Rectal smooth muscle tissue (tissue), 1 donor: ENCODE measurements around the gene FAM89A.
"Not testable (repeated sequence)": the region's sequence is repeated elsewhere in the genome, so short reads cannot be mapped to it uniquely, and the experiment has no call there.

ENCODE experiments used
- H3K27ac ChIP-seq: one replicate; pipeline ENCODE4 v1.7.0; 2013; ENCODE audit warnings: low read depth, low read length, inconsistent platforms
- H3K27me3 ChIP-seq: one replicate; pipeline ENCODE4 v1.7.0; 2013; ENCODE audit warnings: low read length; ENCODE audit not compliant: control insufficient read depth, insufficient read depth
- H3K36me3 ChIP-seq: one replicate; pipeline ENCODE4 v1.7.0; 2013; ENCODE audit warnings: low read length; ENCODE audit not compliant: control insufficient read depth, insufficient read depth
- H3K4me1 ChIP-seq: one replicate; pipeline ENCODE4 v1.7.0; 2013; ENCODE audit warnings: low read length; ENCODE audit not compliant: control insufficient read depth, insufficient read depth
- H3K4me3 ChIP-seq: one replicate; pipeline ENCODE4 v1.7.0; 2013; ENCODE audit warnings: low read length
- H3K9ac ChIP-seq: one replicate; pipeline ENCODE4 v1.7.0; 2013; ENCODE audit warnings: low read length

The FAM89A gene

DNA sequence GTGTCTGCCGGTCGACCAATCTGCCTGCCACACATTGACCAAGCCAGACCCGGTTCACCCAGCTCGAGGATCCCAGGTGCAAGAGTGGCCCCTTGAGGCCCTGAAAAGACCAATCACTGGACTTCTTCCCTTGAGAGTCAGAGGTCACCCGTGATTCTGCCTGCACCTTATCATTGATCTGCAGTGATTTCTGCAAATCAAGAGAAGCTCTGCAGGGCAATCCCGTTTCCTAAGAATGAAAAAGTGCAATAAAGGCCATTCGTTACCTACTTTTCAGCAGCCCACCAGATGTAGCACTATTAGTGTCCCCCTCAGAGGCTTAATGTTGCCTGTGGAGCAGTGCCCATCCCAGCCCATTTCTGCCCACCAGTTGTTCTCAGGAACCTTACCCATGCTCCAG lies 17.5 kb downstream of the FAM89A start:
- H3K4me3 ChIP-seq, H3K36me3 ChIP-seq, H3K9ac ChIP-seq, H3K4me1 ChIP-seq, H3K27ac ChIP-seq, H3K27me3 ChIP-seq: not testable (repeated sequence)

DNA sequence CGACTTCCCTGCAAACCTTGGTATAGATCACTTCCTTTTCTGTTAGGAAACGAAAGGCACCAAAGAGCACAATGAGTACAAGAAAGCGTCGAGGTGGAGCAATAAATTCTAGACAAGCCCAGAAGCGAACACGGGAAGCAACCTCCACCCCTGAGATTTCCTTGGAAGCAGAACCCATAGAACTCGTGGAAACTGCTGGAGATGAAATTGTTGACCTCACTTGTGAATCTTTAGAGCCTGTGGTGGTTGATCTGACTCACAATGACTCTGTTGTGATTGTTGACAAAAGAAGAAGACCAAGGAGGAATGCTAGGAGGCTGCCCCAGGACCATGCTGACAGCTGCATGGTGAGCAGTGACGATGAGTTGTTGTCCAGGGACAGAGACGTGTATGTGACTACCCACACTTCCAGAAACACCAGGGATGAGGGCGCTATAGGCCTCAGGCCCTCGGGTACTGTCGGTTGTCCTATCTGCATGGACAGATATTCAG lies 18.5 kb downstream of the FAM89A start:
- Histone ChIP-seq H3K4me3 (no peak overlapping the region), H3K4me1 (no peaks in the 10 kb centered on the region), H3K36me3 (no peaks in the 10 kb centered on the region)

DNA sequence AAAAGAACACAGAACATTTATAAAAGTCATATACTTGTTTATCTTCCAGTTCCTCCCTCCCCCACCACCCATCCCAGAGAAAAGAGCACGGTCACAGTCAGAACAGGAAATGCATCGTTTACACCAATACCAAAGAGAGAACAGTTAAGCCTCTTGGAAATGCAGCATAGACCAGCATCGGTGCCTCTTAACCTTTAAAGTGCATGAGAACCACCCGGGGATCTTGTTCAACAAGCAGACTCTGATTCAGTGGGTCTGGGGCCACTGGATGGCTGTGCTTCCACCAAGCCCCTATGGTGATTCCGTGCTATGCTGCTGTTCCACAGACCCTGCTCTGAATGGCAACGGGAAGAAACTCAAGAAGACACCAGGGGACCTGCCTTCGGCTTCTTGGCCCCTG lies 19.2 kb downstream of the FAM89A start:
- H3K36me3 ChIP-seq, result no peaks in the 10 kb centered on the region
- no peak overlapping the region for H3K27ac ChIP-seq
- no peak overlapping the region for H3K9ac ChIP-seq
- H3K4me1 ChIP-seq, result no peaks in the 10 kb centered on the region
- H3K27me3 ChIP-seq, result no peaks in the 10 kb centered on the region
- H3K4me3 ChIP-seq, result no peak overlapping the region

More for the DNA sequence above, 18.5 kb downstream of the FAM89A start:
- Histone ChIP-seq H3K27ac (no peak overlapping the region), H3K9ac (no peak overlapping the region), H3K27me3 (no peaks in the 10 kb centered on the region)

DNA sequence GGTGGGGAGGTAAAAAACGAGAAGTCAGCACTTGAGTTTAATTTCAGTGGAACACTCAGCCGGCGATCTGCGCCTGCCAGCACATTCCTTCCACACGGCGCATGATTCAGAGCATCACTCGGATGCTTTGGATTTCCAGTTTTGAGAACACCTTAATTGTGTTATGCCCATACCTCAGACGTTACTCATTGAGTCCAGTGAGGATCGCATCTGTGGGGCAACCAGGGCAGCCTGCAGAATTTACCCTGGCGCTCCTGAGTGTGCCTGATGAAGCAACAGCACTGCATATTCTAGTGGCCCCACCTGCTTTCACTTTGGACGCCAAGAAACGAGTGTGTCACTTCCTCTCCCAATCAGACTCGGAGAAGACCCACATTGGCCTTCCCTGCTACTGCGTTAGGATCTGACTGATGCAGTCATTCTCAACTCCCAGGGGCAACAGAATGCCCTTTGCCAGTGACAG lies 19.9 kb downstream of the FAM89A start:
- no peaks in the 10 kb centered on the region for H3K4me1 ChIP-seq
- no peak overlapping the region for H3K9ac ChIP-seq
- H3K36me3 ChIP-seq, result no peaks in the 10 kb centered on the region
- H3K27me3 ChIP-seq, result no peaks in the 10 kb centered on the region
- no peak overlapping the region for H3K4me3 ChIP-seq
- no peak overlapping the region for H3K27ac ChIP-seq

DNA sequence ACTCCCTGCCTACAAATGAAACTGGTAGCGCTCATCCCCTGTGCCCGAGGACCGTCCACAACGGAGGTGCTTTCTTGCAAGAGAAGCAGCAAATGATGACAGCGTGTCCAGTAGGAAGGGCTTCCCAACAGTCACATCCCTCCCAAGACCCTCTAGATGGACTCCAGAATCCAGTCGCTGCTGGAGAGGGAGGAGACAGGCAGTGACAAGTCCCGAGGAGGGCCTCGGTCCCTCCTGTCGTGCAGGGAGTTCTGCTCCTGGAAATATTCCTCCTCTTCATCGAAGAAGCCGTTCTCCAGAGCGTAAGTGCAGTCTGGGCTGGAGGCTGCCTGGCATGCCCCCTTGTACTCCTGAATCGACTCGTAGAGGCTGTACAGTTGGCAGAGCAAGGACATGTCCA lies 20.3 kb downstream of the FAM89A start:
- Histone ChIP-seq H3K27me3 (no peaks in the 10 kb centered on the region), H3K36me3 (no peaks in the 10 kb centered on the region), H3K27ac (no peak overlapping the region), H3K4me3 (no peak overlapping the region), H3K9ac (no peak overlapping the region), H3K4me1 (no peaks in the 10 kb centered on the region)

GRCh38 chr1:231016966-231017365 lies 23.1 kb downstream of the FAM89A start:
- no peaks in the 10 kb centered on the region for H3K4me1 ChIP-seq
- no peak overlapping the region for H3K9ac ChIP-seq
- H3K4me3 ChIP-seq, result no peak overlapping the region
- H3K27ac ChIP-seq, result no peak overlapping the region
- H3K27me3 ChIP-seq, result no peaks in the 10 kb centered on the region
- no peaks in the 10 kb centered on the region for H3K36me3 ChIP-seq

GRCh38 chr1:231016234-231016633 lies 23.8 kb downstream of the FAM89A start:
- Histone ChIP-seq H3K4me1 (no peaks in the 10 kb centered on the region), H3K27me3 (no peaks in the 10 kb centered on the region), H3K27ac (no peak overlapping the region), H3K4me3 (no peak overlapping the region), H3K36me3 (no peaks in the 10 kb centered on the region), H3K9ac (no peak overlapping the region)

DNA sequence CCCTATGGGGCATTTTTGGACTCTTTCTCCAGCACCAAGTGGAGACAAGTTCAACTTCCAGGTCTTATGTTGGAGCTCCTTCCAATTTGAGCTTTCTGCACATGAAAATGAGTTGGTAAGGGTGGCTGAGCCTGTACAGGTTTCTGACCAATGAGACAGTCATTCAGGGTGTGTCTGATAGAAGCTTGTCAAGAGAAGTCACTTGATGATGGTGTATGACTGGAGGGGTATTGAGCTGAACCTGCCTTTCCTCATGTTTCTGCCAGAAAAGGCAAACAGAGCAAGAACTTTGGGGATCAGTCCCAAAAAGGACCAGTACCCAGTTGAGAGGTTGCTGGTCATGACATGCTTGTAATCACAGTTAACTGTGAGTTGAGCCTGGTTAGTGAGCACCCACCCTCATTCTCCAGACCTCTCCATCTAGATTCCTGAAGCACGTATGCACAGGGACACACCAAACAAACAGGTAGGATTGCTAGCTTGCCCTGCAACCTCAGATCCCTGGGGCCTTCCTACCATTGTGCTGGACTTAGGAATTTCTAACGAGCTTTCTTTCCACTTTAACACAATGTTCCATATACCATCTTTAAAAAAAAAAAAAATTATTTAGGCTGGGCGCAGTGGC lies 26.6 kb downstream of the FAM89A start:
- Histone ChIP-seq H3K27me3 (no peaks in the 10 kb centered on the region), H3K9ac (no peak overlapping the region), H3K4me3 (no peak overlapping the region), H3K36me3 (no peaks in the 10 kb centered on the region), H3K27ac (no peak overlapping the region), H3K4me1 (no peaks in the 10 kb centered on the region)

DNA sequence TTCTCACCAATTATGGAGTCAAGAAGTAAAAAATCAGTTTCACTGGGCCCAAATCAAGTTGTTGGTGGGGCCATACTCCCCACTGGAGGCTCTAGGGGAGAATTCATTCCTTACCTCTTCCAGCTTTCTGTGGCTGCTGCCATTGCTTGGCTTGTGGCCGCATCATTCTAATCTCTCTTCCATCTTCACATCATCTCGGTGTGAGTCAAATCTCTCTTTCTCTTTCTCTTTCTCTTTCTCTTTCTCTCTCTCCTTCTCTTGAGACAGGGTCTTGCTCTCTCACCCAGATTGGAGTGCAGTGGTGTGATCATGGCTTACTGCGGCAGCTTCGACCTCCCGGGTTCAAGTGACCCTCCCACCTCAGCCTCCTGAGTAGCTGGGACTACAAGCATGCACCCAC lies 28.1 kb downstream of the FAM89A start:
- H3K4me3 ChIP-seq, result no peak overlapping the region
- H3K36me3 ChIP-seq, result no peaks in the 10 kb centered on the region
- H3K9ac ChIP-seq, result no peak overlapping the region
- no peaks in the 10 kb centered on the region for H3K27me3 ChIP-seq
- no peaks in the 10 kb centered on the region for H3K4me1 ChIP-seq
- no peak overlapping the region for H3K27ac ChIP-seq

DNA sequence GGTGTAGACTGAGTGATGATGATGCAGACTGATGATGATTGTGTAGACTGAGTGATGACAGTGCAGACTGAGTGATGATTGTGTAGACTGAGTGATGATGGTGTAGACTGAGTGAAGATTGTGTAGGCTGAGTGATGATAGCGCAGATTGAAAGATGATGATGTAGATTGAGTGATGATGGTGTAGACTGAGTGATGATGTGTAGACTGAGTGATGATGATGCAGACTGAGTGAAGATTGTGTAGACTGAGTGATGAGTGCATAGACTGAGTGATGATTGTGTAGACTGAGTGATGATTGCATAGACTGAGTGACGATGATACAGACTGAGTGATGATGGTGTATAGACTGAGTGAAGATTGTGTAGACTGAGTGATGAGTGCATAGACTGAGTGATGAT lies 28.7 kb downstream of the FAM89A start:
- H3K27ac ChIP-seq, result no peak overlapping the region
- no peaks in the 10 kb centered on the region for H3K27me3 ChIP-seq
- no peak overlapping the region for H3K9ac ChIP-seq
- no peaks in the 10 kb centered on the region for H3K4me1 ChIP-seq
- H3K4me3 ChIP-seq, result no peak overlapping the region
- H3K36me3 ChIP-seq, result no peaks in the 10 kb centered on the region

GRCh38 chr1:231007535-231007934 lies 32.5 kb downstream of the FAM89A start:
- not testable (repeated sequence) for H3K4me1 ChIP-seq, H3K27me3 ChIP-seq, H3K9ac ChIP-seq, H3K36me3 ChIP-seq, H3K27ac ChIP-seq, H3K4me3 ChIP-seq

GRCh38 chr1:231001892-231002291 lies 38.2 kb downstream of the FAM89A start:
- no peak overlapping the region for H3K27ac ChIP-seq
- H3K36me3 ChIP-seq, result peaks cover 37% of the 10 kb centered on the region
- no peaks in the 10 kb centered on the region for H3K4me1 ChIP-seq
- H3K4me3 ChIP-seq, result no peak overlapping the region
- H3K27me3 ChIP-seq, result no peaks in the 10 kb centered on the region
- no peak overlapping the region for H3K9ac ChIP-seq

DNA sequence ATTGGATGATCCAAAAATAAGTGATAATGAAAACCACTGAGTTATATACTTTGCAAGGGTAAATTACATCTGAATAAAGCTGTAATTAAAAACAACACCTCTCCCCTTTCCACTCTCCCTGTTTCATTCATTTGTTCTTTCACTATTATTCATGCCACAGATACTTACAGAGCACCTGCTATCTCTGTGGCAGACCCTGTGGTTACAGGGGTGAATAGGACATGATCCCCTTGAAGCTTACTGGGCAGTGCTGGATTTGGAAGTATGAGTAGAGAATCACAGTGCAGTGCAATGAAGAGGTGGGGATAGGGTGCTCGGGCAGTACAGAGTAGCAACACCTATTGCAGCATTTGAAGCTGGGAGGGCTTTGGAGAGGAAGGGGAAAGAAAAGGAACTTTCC lies 39.4 kb downstream of the FAM89A start:
- H3K27me3 ChIP-seq, result no peaks in the 10 kb centered on the region
- H3K4me1 ChIP-seq, result no peaks in the 10 kb centered on the region
- no peak overlapping the region for H3K4me3 ChIP-seq
- H3K27ac ChIP-seq, result no peak overlapping the region
- H3K36me3 ChIP-seq, result peaks cover 40% of the 10 kb centered on the region
- no peak overlapping the region for H3K9ac ChIP-seq
